GM11168 (cell line): ENCODE measurements around the gene CDA.

ENCODE experiments used
- in situ Hi-C: fragments of 300-500 bp; cut with MboI; formaldehyde crosslinking; loops from one replicate; pipeline ENCODE4 v1.12.0; 2022; ENCODE audit warnings: low sequenced_read_pairs; ENCODE audit not compliant: unreplicated experiment

CDA gene

GRCh38 chr1:20640183-20640597 lies 51.3 kb downstream of the CDA start:
- in situ Hi-C loops, result loop anchor here (5.0 to 25.0 kb wide), 3 partner anchors 65 to 428 kb away; no protein-coding TSS in a partner anchor

GRCh38 chr1:20641975-20642374 lies 53.1 kb downstream of the CDA start:
- in situ Hi-C loops, result loop anchor here (5.0 to 25.0 kb wide), 3 partner anchors 67 to 430 kb away; no protein-coding TSS in a partner anchor

GRCh38 chr1:20643080-20643479 lies 54.2 kb downstream of the CDA start:
- in situ Hi-C loops, result loop anchor here (5.0 to 25.0 kb wide), 3 partner anchors 68 to 431 kb away; no protein-coding TSS in a partner anchor

- in situ Hi-C loops, result loop anchor here (5.0 to 25.0 kb wide), 3 partner anchors 70 to 432 kb away; no protein-coding TSS in a partner anchor
Observed at GRCh38 chr1:20644416-20644815, 55.5 kb downstream of the CDA start.

GRCh38 chr1:20645414-20645813 lies 56.5 kb downstream of the CDA start:
- in situ Hi-C loops, result loop anchor here (10.0 to 25.0 kb wide), 2 partner anchors 71 to 433 kb away; no protein-coding TSS in a partner anchor

- in situ Hi-C loops, result loop anchor here (10.0 to 25.0 kb wide), 2 partner anchors 74 to 436 kb away; no protein-coding TSS in a partner anchor
Observed at GRCh38 chr1:20648438-20648837, 59.5 kb downstream of the CDA start.

- in situ Hi-C loops, result loop anchor here (10.0 to 25.0 kb wide), 2 partner anchors 74 to 437 kb away; no protein-coding TSS in a partner anchor
Observed at GRCh38 chr1:20648946-20649345, 60.0 kb downstream of the CDA start.

- in situ Hi-C loops, result no loop called here
Observed at GRCh38 chr1:20652300-20652699, 63.4 kb downstream of the CDA start.

- in situ Hi-C loops, result no loop called here
Observed at GRCh38 chr1:20654104-20654690, 65.3 kb downstream of the CDA start.

- in situ Hi-C loops, result no loop called here
Observed at GRCh38 chr1:20657024-20657423, 68.1 kb downstream of the CDA start.

GRCh38 chr1:20658166-20658915 lies 69.4 kb downstream of the CDA start:
- in situ Hi-C loops, result no loop called here

- in situ Hi-C loops, result no loop called here
Observed at GRCh38 chr1:20660363-20660762, 71.5 kb downstream of the CDA start.

- in situ Hi-C loops, result no loop called here
Observed at GRCh38 chr1:20660847-20661206, 71.9 kb downstream of the CDA start.

- in situ Hi-C loops, result no loop called here
Observed at GRCh38 chr1:20661207-20662109, 72.6 kb downstream of the CDA start, which contains the start of gene DDOST. DDOST (minus strand) TSS chr1:20661369; CDS start chr1:20661350, 19 bp downstream.

- in situ Hi-C loops, result no loop called here
Observed at GRCh38 chr1:20662110-20662475, 73.2 kb downstream of the CDA start.

- in situ Hi-C loops, result no loop called here
Observed at GRCh38 chr1:20663365-20663764, 74.5 kb downstream of the CDA start.

GRCh38 chr1:20663969-20664715 lies 75.2 kb downstream of the CDA start:
- in situ Hi-C loops, result no loop called here

GRCh38 chr1:20665726-20666125 lies 76.8 kb downstream of the CDA start:
- in situ Hi-C loops, result no loop called here

GRCh38 chr1:20666146-20666545 lies 77.2 kb downstream of the CDA start:
- in situ Hi-C loops, result no loop called here

GRCh38 chr1:20666804-20667203 lies 77.9 kb downstream of the CDA start:
- in situ Hi-C loops, result no loop called here
